Measurements from ENCODE around the gene M6PR. TPM values are rescaled to one million over a fixed set of nuclear protein-coding genes. Genes with fewer than 3 reads are reported as not detected.

The M6PR gene
- total RNA-seq, result 75.0 and 95.4 TPM in 2 replicates

GRCh38 chr12:8949342-8950220 lies at the start of gene M6PR:
Gene M6PR, minus strand, starts transcription at chr12:8949645. Its CDS starts 3,241 bp downstream, at chr12:8946404.

GRCh38 chr12:8989413-8989812 lies 40.0 kb upstream of the M6PR start, which contains the start of gene KLRG1:
Gene KLRG1, plus strand, starts transcription at chr12:8989546. Its CDS starts 90 bp downstream, at chr12:8989636.

GRCh38 chr12:8914033-8914715 lies 35.3 kb downstream of the M6PR start, which contains the start of gene PHC1:
Gene PHC1, plus strand, starts transcription at chr12:8914509. Its CDS starts 3,169 bp downstream, at chr12:8917678.

Other genes with a start within 250 kb of the M6PR start
- not detected in 2 replicates for gene A2ML1, start 127.0 kb downstream of the M6PR start, total RNA-seq
- 18.3 and 29.1 TPM in 2 replicates for gene PHC1, start 35.1 kb downstream of the M6PR start, total RNA-seq
- gene KLRG1, start 39.9 kb upstream of the M6PR start, total RNA-seq, result 0.58 and 4.3 TPM in 2 replicates
- gene A2M, start 166.3 kb upstream of the M6PR start, total RNA-seq, result 6.6 and 25.7 TPM in 2 replicates